Kidney (tissue), 14 donors: ENCODE measurements around the gene PARP6. TPM values are rescaled to one million over a fixed set of nuclear protein-coding genes. Genes with fewer than 3 reads are reported as not detected.

Experiments used
- DNase-seq, 5 donors: peaks; one replicate each; pipeline ENCODE4 v3.0.0-alpha.2; 2013 to 2020
- FAIRE-seq: peaks from 2 replicates; lab custom pipeline; 2012; peaks lifted over from hg19 to GRCh38; lab: Jason Lieb, UNC
- H3K27ac ChIP-seq, 2 donors: one replicate each; pipeline ENCODE4 v1.7.0; 2013; ENCODE audit warnings: low read depth in 2 of 2, low read length in 2 of 2, inconsistent platforms in 1 of 2
- H3K27me3 ChIP-seq: one replicate; pipeline ENCODE4 v1.7.1; 2013; ENCODE audit warnings: low read length, inconsistent platforms; ENCODE audit not compliant: control insufficient read depth, insufficient read depth
- H3K36me3 ChIP-seq, 3 donors: one replicate each; pipeline versions ENCODE4 v1.7.0 to v1.7.1; 2013; ENCODE audit warnings: low read length in 3 of 3, control low read depth in 1 of 3, inconsistent platforms in 1 of 3; ENCODE audit not compliant: insufficient read depth in 3 of 3, control insufficient read depth in 2 of 3
- H3K4me1 ChIP-seq, 3 donors: one replicate each; pipeline versions ENCODE4 v1.7.0 to v1.7.1; 2013; ENCODE audit warnings: low read length in 3 of 3, inconsistent platforms in 1 of 3, low read depth in 1 of 3; ENCODE audit not compliant: control insufficient read depth in 2 of 3, insufficient read depth in 2 of 3
- H3K4me3 ChIP-seq, 3 donors: one replicate each; pipeline versions ENCODE4 v1.7.0 to v1.8.1; 2013; ENCODE audit warnings: low read length in 3 of 3, control low read depth in 1 of 3, inconsistent platforms in 1 of 3
- H3K9ac ChIP-seq, 3 donors: one replicate each; pipeline versions ENCODE4 v1.7.0 to v1.7.1; 2013; ENCODE audit warnings: low read length in 3 of 3, control low read depth in 1 of 3, inconsistent platforms in 1 of 3
- H3K9me3 ChIP-seq, 3 donors: one replicate each; pipeline versions ENCODE4 v1.7.0 to v1.7.1; 2013; ENCODE audit warnings: low read length in 3 of 3, control low read depth in 1 of 3, inconsistent platforms in 1 of 3; ENCODE audit not compliant: control insufficient read depth in 2 of 3, insufficient read depth in 1 of 3
- intact Hi-C: fragments of 100-400 bp; cut with DNase I; formaldehyde crosslinking; loops from one replicate; pipeline ENCODE4 v1.11.1; 2022
- polyA plus RNA-seq: library from polyadenylated mRNA; stranded (reverse); fragments of 350-450 nt; fragmentation: Illumina TruSeq; extraction: RNeasy Lipid Tissue Mini Kit (QIAGEN cat#74804); gene quantifications from one replicate; pipeline ENCODE4 v1.2.3, GENCODE V29; 2014; ENCODE audit warnings: low read depth, low replicate concordance; ENCODE audit not compliant: insufficient read depth
- total RNA-seq: library from RNA; stranded (reverse); fragmentation: NEBNext Ultra II Directional; extraction: Animal tissue kit (Norgen Biotek cat#: 25700); gene quantifications from one replicate; pipeline ENCODE4 v1.2.1, GENCODE V29; 2021
- TF ChIP-seq, protein P1 (sequence below): IDR thresholded peaks from 3 replicates; pipeline ENCODE4 v1.5.1; 2012; ENCODE audit warnings: mild to moderate bottlenecking, moderate library complexity, borderline replicate concordance; ENCODE audit not compliant: insufficient read depth; ENCODE audit errors: extremely low read depth
- donor health status: control.
- donor health status: control.
- donor health status: control.
- donor health status: control.
- donor health status: control.
- donor health status: DM: yes; HTN: yes; CAD: no.
- donor health status: Normal renal cell carcinoma (clear cell type).

The PARP6 gene
- total and polyA plus RNA-seq, 2 donors from 2014 or later, result 50.4 to 69.7 TPM

- DNase-seq (peak in 4 of 5 donors; percentile 29 to 49 (median 36)), FAIRE-seq (no peak)
- Histone ChIP-seq H3K4me1 (no peaks in the 10 kb centered on the region), H3K36me3 (no peaks in the 10 kb centered on the region), H3K9me3 (no peaks in the 10 kb centered on the region), H3K4me3 (no peak overlapping the region), H3K9ac (no peak overlapping the region), H3K27me3 (no peaks in the 10 kb centered on the region), H3K27ac (no peak overlapping the region)
- TF ChIP-seq, protein P1, sequence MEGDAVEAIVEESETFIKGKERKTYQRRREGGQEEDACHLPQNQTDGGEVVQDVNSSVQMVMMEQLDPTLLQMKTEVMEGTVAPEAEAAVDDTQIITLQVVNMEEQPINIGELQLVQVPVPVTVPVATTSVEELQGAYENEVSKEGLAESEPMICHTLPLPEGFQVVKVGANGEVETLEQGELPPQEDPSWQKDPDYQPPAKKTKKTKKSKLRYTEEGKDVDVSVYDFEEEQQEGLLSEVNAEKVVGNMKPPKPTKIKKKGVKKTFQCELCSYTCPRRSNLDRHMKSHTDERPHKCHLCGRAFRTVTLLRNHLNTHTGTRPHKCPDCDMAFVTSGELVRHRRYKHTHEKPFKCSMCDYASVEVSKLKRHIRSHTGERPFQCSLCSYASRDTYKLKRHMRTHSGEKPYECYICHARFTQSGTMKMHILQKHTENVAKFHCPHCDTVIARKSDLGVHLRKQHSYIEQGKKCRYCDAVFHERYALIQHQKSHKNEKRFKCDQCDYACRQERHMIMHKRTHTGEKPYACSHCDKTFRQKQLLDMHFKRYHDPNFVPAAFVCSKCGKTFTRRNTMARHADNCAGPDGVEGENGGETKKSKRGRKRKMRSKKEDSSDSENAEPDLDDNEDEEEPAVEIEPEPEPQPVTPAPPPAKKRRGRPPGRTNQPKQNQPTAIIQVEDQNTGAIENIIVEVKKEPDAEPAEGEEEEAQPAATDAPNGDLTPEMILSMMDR, result no peak
- intact Hi-C loops, result no loop called here
Measured at GRCh38 chr15:72306211-72306785, 33.9 kb upstream of the PARP6 start.

DNA sequence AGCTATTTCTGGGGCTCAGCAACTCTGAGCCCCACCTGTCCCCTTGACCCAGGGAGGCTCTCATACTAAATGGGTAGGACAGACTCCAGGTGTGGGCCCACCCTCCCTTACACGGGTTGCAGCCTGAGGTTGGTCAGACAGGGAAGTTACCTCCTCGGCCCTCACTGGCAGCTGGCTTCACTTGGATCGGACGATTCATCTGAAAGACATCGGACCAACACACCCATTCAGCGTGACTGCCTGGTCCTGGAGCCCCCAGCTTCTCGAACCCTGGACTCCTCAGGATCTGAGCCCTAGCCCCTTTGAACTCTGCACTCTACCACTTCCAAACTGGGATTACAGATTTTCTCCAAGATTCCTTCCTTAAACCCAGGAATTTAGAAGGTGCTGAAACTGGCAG, 32.2 kb upstream of the PARP6 start:
- FAIRE-seq, result no peak
- Histone ChIP-seq H3K4me3 (no peak overlapping the region), H3K9ac (no peak overlapping the region), H3K36me3 (no peaks in the 10 kb centered on the region), H3K9me3 (no peaks in the 10 kb centered on the region), H3K4me1 (no peaks in the 10 kb centered on the region), H3K27me3 (no peaks in the 10 kb centered on the region), H3K27ac (no peak overlapping the region)
- intact Hi-C loops, result no loop called here
- DNase-seq, result no peak
- TF ChIP-seq, protein P1, result no peak

- no peak overlapping the region for H3K27ac ChIP-seq
- H3K4me1 ChIP-seq, result no peaks in the 10 kb centered on the region
- intact Hi-C loops, result no loop called here
- DNase-seq, result no peak
- H3K4me3 ChIP-seq, result no peak overlapping the region
- no peaks in the 10 kb centered on the region for H3K27me3 ChIP-seq
- H3K9ac ChIP-seq, result no peak overlapping the region
- no peaks in the 10 kb centered on the region for H3K36me3 ChIP-seq
- no peak for FAIRE-seq
- TF ChIP-seq, protein P1, result no peak
- no peaks in the 10 kb centered on the region for H3K9me3 ChIP-seq
Measured at GRCh38 chr15:72302955-72303354, 30.6 kb upstream of the PARP6 start.
